ENCODE measurements around the gene NDOR1.
"Not testable (repeated sequence)": the region's sequence is repeated elsewhere in the genome, so short reads cannot be mapped to it uniquely, and the experiment has no call there.

NDOR1 gene

DNA sequence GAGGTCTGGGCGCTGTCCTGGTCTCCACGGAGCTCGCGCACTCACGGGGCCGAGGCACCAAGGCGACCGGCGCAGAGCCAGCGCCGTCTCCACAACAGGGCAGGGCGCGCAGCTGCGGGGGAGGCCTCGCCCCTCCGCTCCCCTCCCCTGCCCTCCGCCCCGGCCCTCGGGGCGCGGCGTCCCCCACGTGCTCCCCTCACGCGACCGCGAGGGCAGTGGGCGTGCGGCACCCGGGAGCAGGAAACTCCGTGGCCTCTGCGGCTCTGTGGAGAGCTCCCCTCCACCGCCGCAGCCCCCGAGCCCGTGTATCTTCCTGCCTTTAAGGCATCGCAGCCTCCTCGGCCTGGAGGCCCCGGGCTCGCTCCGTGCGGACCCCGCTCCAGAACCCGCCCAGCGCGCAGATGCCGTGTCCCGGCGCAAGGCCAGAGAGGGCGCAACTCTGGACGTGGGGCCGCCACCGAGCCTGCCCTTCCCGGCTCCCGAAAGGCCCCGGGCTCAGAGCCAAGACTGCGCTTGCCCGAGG lies 34.9 kb downstream of the NDOR1 start:
- TF ChIP-seq, protein P1, sequence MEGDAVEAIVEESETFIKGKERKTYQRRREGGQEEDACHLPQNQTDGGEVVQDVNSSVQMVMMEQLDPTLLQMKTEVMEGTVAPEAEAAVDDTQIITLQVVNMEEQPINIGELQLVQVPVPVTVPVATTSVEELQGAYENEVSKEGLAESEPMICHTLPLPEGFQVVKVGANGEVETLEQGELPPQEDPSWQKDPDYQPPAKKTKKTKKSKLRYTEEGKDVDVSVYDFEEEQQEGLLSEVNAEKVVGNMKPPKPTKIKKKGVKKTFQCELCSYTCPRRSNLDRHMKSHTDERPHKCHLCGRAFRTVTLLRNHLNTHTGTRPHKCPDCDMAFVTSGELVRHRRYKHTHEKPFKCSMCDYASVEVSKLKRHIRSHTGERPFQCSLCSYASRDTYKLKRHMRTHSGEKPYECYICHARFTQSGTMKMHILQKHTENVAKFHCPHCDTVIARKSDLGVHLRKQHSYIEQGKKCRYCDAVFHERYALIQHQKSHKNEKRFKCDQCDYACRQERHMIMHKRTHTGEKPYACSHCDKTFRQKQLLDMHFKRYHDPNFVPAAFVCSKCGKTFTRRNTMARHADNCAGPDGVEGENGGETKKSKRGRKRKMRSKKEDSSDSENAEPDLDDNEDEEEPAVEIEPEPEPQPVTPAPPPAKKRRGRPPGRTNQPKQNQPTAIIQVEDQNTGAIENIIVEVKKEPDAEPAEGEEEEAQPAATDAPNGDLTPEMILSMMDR (IDR thresholded peaks at IDR 0.05; ENCODE audit: borderline replicate concordance, insufficient read depth, low read depth, low read length) = peak; percentile 16; the same call in 1 of the 2 replicates
- peak overlapping the region; percentile 78 for H3K4me3 ChIP-seq (ENCODE audit: low read depth, low read length)

DNA sequence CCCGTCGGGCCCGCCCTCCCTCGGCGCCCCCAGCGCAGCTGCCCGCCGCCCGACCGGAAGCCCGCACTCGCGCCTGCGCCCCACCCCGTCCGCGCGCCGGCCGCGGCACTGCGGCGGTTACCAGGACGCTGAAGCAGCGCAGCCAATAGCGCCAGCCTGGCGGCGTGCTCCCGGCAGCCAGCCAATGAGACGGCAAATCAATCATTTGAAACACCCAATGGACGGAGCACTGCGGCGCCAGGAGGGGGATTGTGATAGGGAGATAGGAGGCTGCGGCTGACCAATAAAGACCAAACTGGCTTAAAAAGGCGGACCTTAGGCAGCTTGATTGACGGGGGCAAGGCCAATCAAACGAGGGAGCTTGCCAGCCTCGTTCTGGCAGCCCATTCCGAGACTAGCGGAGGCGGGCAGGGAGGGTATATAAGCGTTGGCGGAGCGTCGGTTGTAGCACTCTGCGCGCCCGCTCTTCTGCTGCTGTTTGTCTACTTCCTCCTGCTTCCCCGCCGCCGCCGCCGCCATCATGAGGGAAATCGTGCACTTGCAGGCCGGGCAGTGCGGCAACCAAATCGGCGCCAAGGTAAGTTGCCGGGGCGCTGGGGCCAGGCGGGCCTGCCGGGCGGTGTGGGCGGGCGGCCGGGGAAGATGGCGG lies 35.5 kb downstream of the NDOR1 start, which contains the start of gene TUBB4B:
Gene TUBB4B (plus strand): TSS at position 447 of the 649 bp plus-strand sequence. CDS start 74 bp downstream, at position 521.
- H3K4me3 ChIP-seq (ENCODE audit: low read depth, low read length) = peak within 1 kb of the TSS; percentile 95
- TF ChIP-seq, protein P1 (IDR thresholded peaks at IDR 0.05; ENCODE audit: borderline replicate concordance, insufficient read depth, low read depth, low read length) = no peak

DNA sequence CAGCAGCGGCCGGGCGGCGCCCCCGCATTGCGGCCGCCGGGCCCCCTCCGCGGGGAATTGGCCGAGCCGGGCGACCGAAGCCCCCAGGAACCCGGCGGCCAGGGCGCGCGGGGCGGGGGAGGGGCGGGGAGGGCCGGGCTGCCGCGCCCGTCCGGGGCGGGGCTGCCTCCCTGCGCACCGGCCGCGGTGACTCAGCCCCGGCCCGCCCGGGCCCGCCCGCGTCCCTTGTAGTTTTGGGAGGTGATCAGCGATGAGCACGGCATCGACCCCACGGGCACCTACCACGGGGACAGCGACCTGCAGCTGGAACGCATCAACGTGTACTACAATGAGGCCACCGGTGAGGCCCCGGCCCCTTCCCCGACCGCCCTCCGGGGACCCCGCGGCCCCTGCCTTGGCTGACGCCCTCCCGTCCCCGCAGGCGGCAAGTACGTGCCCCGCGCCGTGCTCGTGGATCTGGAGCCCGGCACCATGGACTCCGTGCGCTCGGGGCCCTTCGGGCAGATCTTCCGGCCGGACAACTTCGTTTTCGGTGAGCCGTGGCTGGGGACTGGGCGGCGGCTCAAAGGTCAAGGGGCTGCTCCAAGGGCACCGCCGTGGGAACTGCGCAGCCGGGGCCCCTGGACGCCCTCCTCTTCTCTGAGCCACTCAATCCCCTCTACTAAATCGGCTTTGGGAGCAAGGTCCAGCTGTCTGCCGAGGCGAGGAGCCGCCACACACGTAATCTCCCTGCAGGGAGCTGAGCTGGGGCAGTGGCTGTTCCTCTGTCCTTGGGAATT lies 36.2 kb downstream of the NDOR1 start:
- TF ChIP-seq, protein P1 (IDR thresholded peaks at IDR 0.05; ENCODE audit: borderline replicate concordance, insufficient read depth, low read depth, low read length) = no peak
- peak overlapping the region; percentile 95 for H3K4me3 ChIP-seq (ENCODE audit: low read depth, low read length)

DNA sequence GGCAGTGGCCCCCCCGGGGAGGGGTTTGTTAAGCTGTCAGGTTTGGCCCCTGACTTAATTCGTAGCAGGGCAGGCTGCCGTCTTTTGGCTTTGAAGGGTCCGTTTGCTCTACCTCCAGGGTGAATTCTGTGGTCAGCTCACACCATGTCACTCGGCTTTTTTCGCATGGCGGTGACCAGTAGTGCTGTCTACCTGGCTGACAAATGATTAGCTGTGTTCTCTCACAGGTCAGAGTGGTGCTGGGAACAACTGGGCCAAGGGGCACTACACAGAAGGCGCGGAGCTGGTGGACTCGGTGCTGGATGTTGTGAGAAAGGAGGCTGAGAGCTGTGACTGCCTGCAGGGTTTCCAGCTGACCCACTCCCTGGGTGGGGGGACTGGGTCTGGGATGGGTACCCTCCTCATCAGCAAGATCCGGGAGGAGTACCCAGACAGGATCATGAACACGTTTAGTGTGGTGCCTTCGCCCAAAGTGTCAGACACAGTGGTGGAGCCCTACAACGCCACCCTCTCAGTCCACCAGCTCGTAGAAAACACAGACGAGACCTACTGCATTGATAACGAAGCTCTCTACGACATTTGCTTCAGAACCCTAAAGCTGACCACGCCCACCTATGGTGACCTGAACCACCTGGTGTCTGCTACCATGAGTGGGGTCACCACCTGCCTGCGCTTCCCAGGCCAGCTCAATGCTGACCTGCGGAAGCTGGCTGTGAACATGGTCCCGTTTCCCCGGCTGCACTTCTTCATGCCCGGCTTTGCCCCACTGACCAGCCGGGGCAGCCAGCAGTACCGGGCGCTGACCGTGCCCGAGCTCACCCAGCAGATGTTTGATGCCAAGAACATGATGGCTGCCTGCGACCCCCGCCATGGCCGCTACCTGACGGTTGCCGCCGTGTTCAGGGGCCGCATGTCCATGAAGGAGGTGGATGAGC lies 37.0 kb downstream of the NDOR1 start:
- TF ChIP-seq, protein P1 (IDR thresholded peaks at IDR 0.05; ENCODE audit: borderline replicate concordance, insufficient read depth, low read depth, low read length) = no peak
- peak overlapping the region; percentile 95 for H3K4me3 ChIP-seq (ENCODE audit: low read depth, low read length)

DNA sequence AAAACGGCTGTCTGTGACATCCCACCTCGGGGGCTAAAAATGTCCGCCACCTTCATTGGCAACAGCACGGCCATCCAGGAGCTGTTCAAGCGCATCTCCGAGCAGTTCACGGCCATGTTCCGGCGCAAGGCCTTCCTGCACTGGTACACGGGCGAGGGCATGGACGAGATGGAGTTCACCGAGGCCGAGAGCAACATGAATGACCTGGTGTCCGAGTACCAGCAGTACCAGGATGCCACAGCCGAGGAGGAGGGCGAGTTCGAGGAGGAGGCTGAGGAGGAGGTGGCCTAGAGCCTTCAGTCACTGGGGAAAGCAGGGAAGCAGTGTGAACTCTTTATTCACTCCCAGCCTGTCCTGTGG lies 37.7 kb downstream of the NDOR1 start:
- not testable (repeated sequence) for H3K4me3 ChIP-seq (ENCODE audit: low read depth, low read length)

DNA sequence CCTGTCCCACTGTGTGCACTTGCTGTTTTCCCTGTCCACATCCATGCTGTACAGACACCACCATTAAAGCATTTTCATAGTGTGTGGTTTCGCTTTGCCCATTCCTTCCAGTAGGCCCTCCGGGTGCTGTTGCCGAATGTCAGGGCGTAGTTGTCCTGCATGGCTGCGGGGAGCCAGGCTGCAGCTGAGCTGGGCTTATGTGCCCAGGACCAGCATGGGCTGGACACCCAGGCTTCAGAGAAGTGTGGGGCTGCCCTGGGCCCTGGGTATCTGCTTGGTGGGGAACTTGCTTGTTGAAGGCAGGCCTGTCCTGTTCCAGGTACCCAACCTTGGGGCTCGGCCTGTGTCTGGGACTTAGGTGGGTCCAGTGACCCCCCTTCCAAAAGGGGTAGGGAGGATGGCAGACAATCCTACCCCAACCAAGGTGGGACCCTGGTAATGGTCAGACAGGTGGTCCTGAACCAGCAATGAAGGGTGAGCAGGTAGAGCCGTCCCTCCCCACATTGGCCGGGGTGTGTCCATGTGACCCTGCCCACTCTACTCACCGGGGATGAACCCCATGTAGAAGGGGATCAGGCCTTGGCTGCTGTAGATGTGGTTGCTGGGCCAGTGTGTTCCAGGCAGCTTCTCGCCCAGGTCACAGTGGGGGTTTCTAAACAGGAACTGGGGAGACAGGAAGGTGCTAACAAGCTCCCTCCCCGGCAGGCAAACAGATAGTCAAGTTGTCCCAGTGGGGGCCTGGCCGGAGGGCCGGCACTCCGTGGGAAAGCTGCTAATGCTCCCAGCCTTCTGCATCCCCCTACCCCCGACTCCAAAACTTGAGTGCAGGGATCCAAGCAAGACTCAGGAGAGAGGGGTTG lies 38.4 kb downstream of the NDOR1 start:
- TF ChIP-seq, protein P1 (IDR thresholded peaks at IDR 0.05; ENCODE audit: borderline replicate concordance, insufficient read depth, low read depth, low read length) = no peak
- no peak overlapping the region for H3K4me3 ChIP-seq (ENCODE audit: low read depth, low read length)
